ENCODE results near the gene ZBTB34.

DNA sequence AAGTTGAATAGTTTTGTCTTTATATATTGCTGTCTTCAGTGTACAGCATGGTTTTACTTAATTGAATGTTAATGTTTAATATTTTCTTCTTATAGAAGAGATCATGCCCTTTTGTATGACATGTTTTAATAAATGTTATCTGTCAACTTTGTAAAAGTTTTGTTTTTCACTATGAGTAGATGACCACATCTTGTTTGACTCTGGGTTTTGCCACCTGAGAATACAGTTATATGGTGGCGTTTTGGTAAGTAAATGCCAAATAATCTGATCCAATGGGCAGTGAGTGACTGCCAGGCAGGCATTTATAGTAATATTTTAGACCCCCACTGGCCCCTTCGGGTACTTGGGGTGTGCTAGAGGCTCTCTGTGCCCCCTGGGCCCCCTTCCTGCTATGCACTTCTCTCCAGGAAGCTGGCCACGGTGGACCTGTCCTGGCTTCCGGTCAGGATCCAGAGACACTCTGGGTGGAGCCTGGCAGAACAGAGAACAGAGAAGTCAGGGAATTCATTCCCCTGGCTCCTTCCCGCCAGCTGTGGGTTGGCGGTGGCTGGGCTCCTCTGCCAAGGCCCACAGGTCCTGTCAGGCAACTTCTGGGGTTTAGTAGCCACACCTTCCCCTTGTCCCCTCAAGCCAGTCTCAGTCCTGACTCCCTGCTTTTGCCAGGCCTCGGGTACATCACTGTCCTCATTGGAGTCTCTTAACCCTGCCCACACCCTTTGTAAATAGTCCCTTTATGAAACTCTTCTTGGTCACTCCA, 22.2 kb upstream of the ZBTB34 start:
- no peak for TF ChIP-seq POLR2A (IDR thresholded peaks at IDR 0.05)
- TF ChIP-seq, protein P1, sequence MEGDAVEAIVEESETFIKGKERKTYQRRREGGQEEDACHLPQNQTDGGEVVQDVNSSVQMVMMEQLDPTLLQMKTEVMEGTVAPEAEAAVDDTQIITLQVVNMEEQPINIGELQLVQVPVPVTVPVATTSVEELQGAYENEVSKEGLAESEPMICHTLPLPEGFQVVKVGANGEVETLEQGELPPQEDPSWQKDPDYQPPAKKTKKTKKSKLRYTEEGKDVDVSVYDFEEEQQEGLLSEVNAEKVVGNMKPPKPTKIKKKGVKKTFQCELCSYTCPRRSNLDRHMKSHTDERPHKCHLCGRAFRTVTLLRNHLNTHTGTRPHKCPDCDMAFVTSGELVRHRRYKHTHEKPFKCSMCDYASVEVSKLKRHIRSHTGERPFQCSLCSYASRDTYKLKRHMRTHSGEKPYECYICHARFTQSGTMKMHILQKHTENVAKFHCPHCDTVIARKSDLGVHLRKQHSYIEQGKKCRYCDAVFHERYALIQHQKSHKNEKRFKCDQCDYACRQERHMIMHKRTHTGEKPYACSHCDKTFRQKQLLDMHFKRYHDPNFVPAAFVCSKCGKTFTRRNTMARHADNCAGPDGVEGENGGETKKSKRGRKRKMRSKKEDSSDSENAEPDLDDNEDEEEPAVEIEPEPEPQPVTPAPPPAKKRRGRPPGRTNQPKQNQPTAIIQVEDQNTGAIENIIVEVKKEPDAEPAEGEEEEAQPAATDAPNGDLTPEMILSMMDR (IDR thresholded peaks at IDR 0.05) = no peak
